Measurements from ENCODE around the gene SELL.

SELL gene

GRCh38 chr1:169750041-169750440, 38.6 kb upstream of the SELL start:
- no peak overlapping the region for H3K4me2 ChIP-seq (ENCODE audit: low read length)
- TF ChIP-seq, protein P1, sequence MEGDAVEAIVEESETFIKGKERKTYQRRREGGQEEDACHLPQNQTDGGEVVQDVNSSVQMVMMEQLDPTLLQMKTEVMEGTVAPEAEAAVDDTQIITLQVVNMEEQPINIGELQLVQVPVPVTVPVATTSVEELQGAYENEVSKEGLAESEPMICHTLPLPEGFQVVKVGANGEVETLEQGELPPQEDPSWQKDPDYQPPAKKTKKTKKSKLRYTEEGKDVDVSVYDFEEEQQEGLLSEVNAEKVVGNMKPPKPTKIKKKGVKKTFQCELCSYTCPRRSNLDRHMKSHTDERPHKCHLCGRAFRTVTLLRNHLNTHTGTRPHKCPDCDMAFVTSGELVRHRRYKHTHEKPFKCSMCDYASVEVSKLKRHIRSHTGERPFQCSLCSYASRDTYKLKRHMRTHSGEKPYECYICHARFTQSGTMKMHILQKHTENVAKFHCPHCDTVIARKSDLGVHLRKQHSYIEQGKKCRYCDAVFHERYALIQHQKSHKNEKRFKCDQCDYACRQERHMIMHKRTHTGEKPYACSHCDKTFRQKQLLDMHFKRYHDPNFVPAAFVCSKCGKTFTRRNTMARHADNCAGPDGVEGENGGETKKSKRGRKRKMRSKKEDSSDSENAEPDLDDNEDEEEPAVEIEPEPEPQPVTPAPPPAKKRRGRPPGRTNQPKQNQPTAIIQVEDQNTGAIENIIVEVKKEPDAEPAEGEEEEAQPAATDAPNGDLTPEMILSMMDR (IDR thresholded peaks at IDR 0.05; ENCODE audit: low read length), result no peak
- no peak for TF ChIP-seq EZH2 (IDR thresholded peaks at IDR 0.05; ENCODE audit: borderline replicate concordance, low read length)
- no peaks in the 10 kb centered on the region for H3K79me2 ChIP-seq (ENCODE audit: insufficient read depth, low read length)
- no peak overlapping the region for H3K9ac ChIP-seq (ENCODE audit: low read length)
- no peak overlapping the region for H2AFZ ChIP-seq (ENCODE audit: low read length)
- H3K27me3 ChIP-seq (ENCODE audit: insufficient read depth, low read length), result no peaks in the 10 kb centered on the region
- H3K36me3 ChIP-seq (ENCODE audit: insufficient read depth, low read length), result no peaks in the 10 kb centered on the region
- H3K4me1 ChIP-seq (ENCODE audit: insufficient read depth, low read length, severe bottlenecking), result no peaks in the 10 kb centered on the region
- H3K9me3 ChIP-seq (ENCODE audit: low read length), result no peaks in the 10 kb centered on the region
- no peaks in the 10 kb centered on the region for H3F3A ChIP-seq (ENCODE audit: insufficient read depth, low read length)
- no peaks in the 10 kb centered on the region for H3K9me2 ChIP-seq (ENCODE audit: low read depth, low read length)
- no peak overlapping the region for H3K27ac ChIP-seq (ENCODE audit: low read depth, low read length, poor library complexity, severe bottlenecking)
- no peaks in the 10 kb centered on the region for H4K20me1 ChIP-seq (ENCODE audit: insufficient read depth, low read length)
- H3K4me3 ChIP-seq (ENCODE audit: low read depth, low read length, poor library complexity, severe bottlenecking), result no peak overlapping the region

GRCh38 chr1:169746550-169746949, 35.1 kb upstream of the SELL start:
- Histone ChIP-seq H3K27ac (ENCODE audit: low read depth, low read length, poor library complexity, severe bottlenecking) (no peak overlapping the region), H3F3A (ENCODE audit: insufficient read depth, low read length) (no peaks in the 10 kb centered on the region), H4K20me1 (ENCODE audit: insufficient read depth, low read length) (no peaks in the 10 kb centered on the region), H3K4me3 (ENCODE audit: low read depth, low read length, poor library complexity, severe bottlenecking) (no peak overlapping the region), H3K79me2 (ENCODE audit: insufficient read depth, low read length) (no peaks in the 10 kb centered on the region), H2AFZ (ENCODE audit: low read length) (no peak overlapping the region), H3K27me3 (ENCODE audit: insufficient read depth, low read length) (no peaks in the 10 kb centered on the region), H3K9me2 (ENCODE audit: low read depth, low read length) (no peaks in the 10 kb centered on the region), H3K4me1 (ENCODE audit: insufficient read depth, low read length, severe bottlenecking) (no peaks in the 10 kb centered on the region), H3K4me2 (ENCODE audit: low read length) (no peak overlapping the region), H3K9me3 (ENCODE audit: low read length) (no peaks in the 10 kb centered on the region), H3K9ac (ENCODE audit: low read length) (no peak overlapping the region), H3K36me3 (ENCODE audit: insufficient read depth, low read length) (no peaks in the 10 kb centered on the region)
- TF ChIP-seq, protein P1 (IDR thresholded peaks at IDR 0.05; ENCODE audit: low read length), result no peak
- no peak for TF ChIP-seq EZH2 (IDR thresholded peaks at IDR 0.05; ENCODE audit: borderline replicate concordance, low read length)

- Histone ChIP-seq H3K9me3 (ENCODE audit: low read length) (no peaks in the 10 kb centered on the region), H3K4me2 (ENCODE audit: low read length) (no peak overlapping the region), H3K79me2 (ENCODE audit: insufficient read depth, low read length) (no peaks in the 10 kb centered on the region), H4K20me1 (ENCODE audit: insufficient read depth, low read length) (no peaks in the 10 kb centered on the region), H3F3A (ENCODE audit: insufficient read depth, low read length) (no peaks in the 10 kb centered on the region), H2AFZ (ENCODE audit: low read length) (no peak overlapping the region), H3K4me1 (ENCODE audit: insufficient read depth, low read length, severe bottlenecking) (no peaks in the 10 kb centered on the region), H3K9me2 (ENCODE audit: low read depth, low read length) (no peaks in the 10 kb centered on the region), H3K4me3 (ENCODE audit: low read depth, low read length, poor library complexity, severe bottlenecking) (no peak overlapping the region), H3K27ac (ENCODE audit: low read depth, low read length, poor library complexity, severe bottlenecking) (no peak overlapping the region), H3K27me3 (ENCODE audit: insufficient read depth, low read length) (no peaks in the 10 kb centered on the region), H3K36me3 (ENCODE audit: insufficient read depth, low read length) (no peaks in the 10 kb centered on the region), H3K9ac (ENCODE audit: low read length) (no peak overlapping the region)
- TF ChIP-seq EZH2 (IDR thresholded peaks at IDR 0.05; ENCODE audit: borderline replicate concordance, low read length), result no peak
- TF ChIP-seq, protein P1 (IDR thresholded peaks at IDR 0.05; ENCODE audit: low read length), result no peak
Measured at GRCh38 chr1:169745015-169745861, 33.8 kb upstream of the SELL start.
